Chondrocyte (in vitro differentiated cells): ENCODE data around the gene SUPT4H1. TPM values are rescaled to one million over a fixed set of nuclear protein-coding genes. Genes with fewer than 3 reads are reported as not detected.
A peak's percentile ranks its signal among the peaks of the same experiment; 100 is the strongest.
"Not testable (repeated sequence)": the region's sequence is repeated elsewhere in the genome, so short reads cannot be mapped to it uniquely, and the experiment has no call there.

Experiments
- DNase-seq: peaks from one replicate; pipeline ENCODE4 v3.0.0; 2021; ENCODE audit warnings: mixed read lengths, low spot score
- H3K27ac Mint-ChIP-seq: one replicate; pipeline ENCODE4 v1.8.0; 2021; ENCODE audit warnings: mild to moderate bottlenecking, moderate library complexity, mixed read lengths; ENCODE audit not compliant: unreplicated experiment
- H3K27me3 Mint-ChIP-seq: 2 replicates; pipeline ENCODE4 v1.8.0; 2021; ENCODE audit warnings: low read depth, mixed read lengths
- H3K36me3 Mint-ChIP-seq: 2 replicates; pipeline ENCODE4 v1.8.0; 2021; ENCODE audit warnings: low read depth, mixed read lengths
- H3K4me1 Mint-ChIP-seq: 2 replicates; pipeline ENCODE4 v1.8.0; 2021; ENCODE audit warnings: low read depth, mild to moderate bottlenecking, mixed read lengths
- H3K4me3 Mint-ChIP-seq: one replicate; pipeline ENCODE4 v1.8.0; 2021; ENCODE audit warnings: mild to moderate bottlenecking, moderate library complexity, mixed read lengths; ENCODE audit not compliant: unreplicated experiment
- H3K9me3 Mint-ChIP-seq: 2 replicates; pipeline ENCODE4 v1.8.0; 2021; ENCODE audit warnings: low read depth, mixed read lengths
- CTCF ChIP-seq: fragments of 200-600 bp; sonication (generic); IDR thresholded peaks from 2 replicates; pipeline ENCODE4 v1.5.0; 2021; ENCODE audit warnings: antibody characterized with exemption, mild to moderate bottlenecking, moderate library complexity
- long read RNA-seq: library from polyadenylated mRNA; stranded (forward); transcript quantifications from one replicate; pipeline ENCODE4 v2.0.0, GENCODE V29; 2021
- total RNA-seq: library from RNA; stranded (reverse); gene quantifications from 3 replicates; pipeline ENCODE4 v1.2.1, GENCODE V29; 2021

Gene SUPT4H1
- total RNA-seq = 57.4 to 71.8 TPM (median 62.9 TPM) in 3 replicates
- long read RNA-seq, partial matches to known transcripts = 0 of 5 reads
- long read RNA-seq, other reads (novel, unspliced or antisense) = 3 of 5 reads

- Mint-ChIP-seq H3K27me3 (no peaks in the 10 kb centered on the region), H3K36me3 (peaks cover 23% of the 10 kb centered on the region), H3K4me3 (peak within 1 kb of the TSS; percentile 100), H3K4me1 (peaks cover 26% of the 10 kb centered on the region), H3K27ac (peak within 1 kb of the TSS; percentile 97), H3K9me3 (no peaks in the 10 kb centered on the region)
- no peak for DNase-seq
- TF ChIP-seq CTCF = peak; percentile 41
Measured at GRCh38 chr17:58351831-58352595, at the start of gene SUPT4H1. TSS of gene SUPT4H1 (minus strand) at chr17:58352201. CDS start at chr17:58352135, 66 bp downstream.

GRCh38 chr17:58401287-58401686, 49.3 kb upstream of the SUPT4H1 start:
- H3K9me3 Mint-ChIP-seq = no peaks in the 10 kb centered on the region
- no peak overlapping the region for H3K4me3 Mint-ChIP-seq
- H3K27me3 Mint-ChIP-seq = peaks cover 11% of the 10 kb centered on the region
- H3K36me3 Mint-ChIP-seq = no peaks in the 10 kb centered on the region
- DNase-seq = no peak
- TF ChIP-seq CTCF = no peak
- peaks cover 12% of the 10 kb centered on the region for H3K4me1 Mint-ChIP-seq
- no peak overlapping the region for H3K27ac Mint-ChIP-seq

DNA sequence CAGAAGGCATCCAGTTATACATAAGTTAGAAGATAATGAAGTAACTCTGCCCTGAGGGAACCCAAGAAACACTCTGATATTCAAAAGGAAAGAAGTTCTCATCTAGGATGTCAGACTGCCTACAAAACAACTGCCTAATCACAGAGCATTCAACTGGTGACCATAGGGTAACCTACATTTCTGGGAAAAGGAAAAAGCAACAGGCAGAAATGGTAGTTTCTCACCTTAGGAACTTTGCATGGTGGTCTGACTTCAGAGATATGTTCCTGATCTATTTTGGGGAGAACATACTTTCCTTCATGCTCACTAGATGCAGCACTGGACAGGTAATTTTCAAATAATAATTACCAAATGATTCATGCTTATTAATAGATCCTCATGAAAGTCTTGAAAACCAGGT, 48.8 kb upstream of the SUPT4H1 start:
- H3K4me1 Mint-ChIP-seq = peaks cover 12% of the 10 kb centered on the region
- H3K27me3 Mint-ChIP-seq = peaks cover 15% of the 10 kb centered on the region
- no peak for DNase-seq

DNA sequence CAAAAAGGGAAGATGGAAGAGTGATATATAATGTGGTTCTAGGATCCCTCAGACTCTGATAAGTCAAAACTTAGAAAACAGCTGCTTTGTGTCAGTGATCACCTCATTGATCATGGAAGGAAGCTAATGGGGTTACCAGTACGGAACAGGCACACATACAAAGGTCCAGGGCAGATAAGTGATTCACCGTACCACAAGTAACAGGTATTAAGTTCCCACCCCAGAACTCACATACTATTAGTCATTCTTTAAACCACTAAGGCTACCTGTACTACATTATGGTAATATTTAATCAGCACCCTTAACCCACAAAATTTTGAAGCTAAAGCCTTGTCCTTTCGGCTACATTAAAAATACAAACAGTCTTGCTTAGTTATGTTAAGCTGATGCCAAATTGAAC, 48.0 kb upstream of the SUPT4H1 start:
- DNase-seq = no peak
- H3K27ac Mint-ChIP-seq = no peak overlapping the region
- no peak for TF ChIP-seq CTCF
- H3K27me3 Mint-ChIP-seq = peaks cover 17% of the 10 kb centered on the region
- peaks cover 12% of the 10 kb centered on the region for H3K4me1 Mint-ChIP-seq
- no peaks in the 10 kb centered on the region for H3K36me3 Mint-ChIP-seq
- no peak overlapping the region for H3K4me3 Mint-ChIP-seq
- no peaks in the 10 kb centered on the region for H3K9me3 Mint-ChIP-seq

More for the DNA sequence above, 48.8 kb upstream of the SUPT4H1 start:
- no peak overlapping the region for H3K4me3 Mint-ChIP-seq
- H3K36me3 Mint-ChIP-seq = no peaks in the 10 kb centered on the region
- TF ChIP-seq CTCF = no peak
- H3K9me3 Mint-ChIP-seq = no peaks in the 10 kb centered on the region
- no peak overlapping the region for H3K27ac Mint-ChIP-seq

GRCh38 chr17:58398574-58399266, 46.7 kb upstream of the SUPT4H1 start:
- Mint-ChIP-seq H3K27me3 (peaks cover 24% of the 10 kb centered on the region), H3K36me3 (no peaks in the 10 kb centered on the region), H3K4me1 (peaks cover 12% of the 10 kb centered on the region), H3K9me3 (no peaks in the 10 kb centered on the region), H3K4me3 (no peak overlapping the region), H3K27ac (no peak overlapping the region)
- DNase-seq = no peak
- no peak for TF ChIP-seq CTCF

DNA sequence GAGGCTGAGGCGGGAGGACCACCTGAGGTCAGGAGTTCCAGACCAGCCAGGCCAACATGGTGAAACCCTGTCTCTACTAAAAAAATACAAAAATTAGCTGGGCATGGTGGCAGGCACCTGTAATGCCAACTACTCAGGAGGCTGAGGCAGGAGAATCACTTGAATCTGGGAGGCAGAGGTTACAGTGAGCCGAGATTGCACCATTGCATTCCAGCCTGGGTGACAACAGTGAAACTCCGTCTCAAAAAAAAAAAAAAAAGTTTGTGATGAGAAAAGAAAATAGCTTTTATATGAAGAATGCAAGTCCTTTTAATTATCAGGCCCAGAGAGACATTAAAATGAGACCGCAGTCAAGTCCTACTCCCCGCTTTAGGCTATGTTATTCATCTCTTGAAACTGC, 45.4 kb upstream of the SUPT4H1 start:
- H3K4me1 Mint-ChIP-seq, H3K9me3 Mint-ChIP-seq, DNase-seq, H3K36me3 Mint-ChIP-seq, H3K27ac Mint-ChIP-seq, H3K4me3 Mint-ChIP-seq: not testable (repeated sequence)
- peaks cover 24% of the 10 kb centered on the region for H3K27me3 Mint-ChIP-seq
